HepG2 (cell line): ENCODE results near the gene THADA. TPM values are rescaled to one million over a fixed set of nuclear protein-coding genes. Genes with fewer than 3 reads are reported as not detected.

Source experiments
- AGO2 ChIP-seq: fragments of 200-400 bp; formaldehyde crosslinking; optimal IDR thresholded peaks from 2 replicates; pipeline ENCODE3; 2017; ENCODE audit warnings: mild to moderate bottlenecking, low read depth, low read length, moderate library complexity
- CBX1 ChIP-seq: IDR thresholded peaks from one replicate; pipeline ENCODE4 v1.6.1; 2016; ENCODE audit warnings: antibody characterized with exemption, low read depth
- CREM ChIP-seq, 2 experiments: sonication (generic) in 1 of 2; formaldehyde crosslinking in 1 of 2; IDR thresholded peaks; 2 replicates each; pipeline versions ENCODE4 v1.4.0 to v1.6.1; 2016 to 2020; ENCODE audit warnings: antibody characterized with exemption in 1 of 2, mild to moderate bottlenecking in 1 of 2, missing genetic modification reagents in 1 of 2
- CSRNP2 ChIP-seq: sonication (generic); formaldehyde crosslinking; conservative IDR thresholded peaks from 2 replicates; pipeline ENCODE4 v1.8.0; 2022; ENCODE audit warnings: low read depth, missing genetic modification reagents
- FOXO1 ChIP-seq: sonication (generic); formaldehyde crosslinking; IDR thresholded peaks from 2 replicates; pipeline ENCODE4 v1.4.0; 2020; ENCODE audit warnings: missing genetic modification reagents
- GATAD1 ChIP-seq: IDR thresholded peaks from 2 replicates; pipeline ENCODE4 v1.6.1; 2016; ENCODE audit warnings: missing genetic modification reagents, missing compliant biosample characterization
- NFE2L1 ChIP-seq: sonication (generic); formaldehyde crosslinking; IDR thresholded peaks from 2 replicates; pipeline ENCODE4 v1.4.0; 2020; ENCODE audit warnings: missing genetic modification reagents, mild to moderate bottlenecking, borderline replicate concordance
- NONO ChIP-seq, 2 experiments: fragments of 450-650 bp in 1 of 2; sonication (generic) in 1 of 2; formaldehyde crosslinking in 1 of 2; IDR thresholded peaks in 1 of 2; conservative IDR thresholded peaks in 1 of 2; 2 replicates each; pipeline versions ENCODE4 v1.6.1 to v1.8.0; 2017 to 2022; ENCODE audit warnings: mild to moderate bottlenecking in 1 of 2, missing genetic modification reagents in 1 of 2, moderate library complexity in 1 of 2
- PRPF4 ChIP-seq: fragments of 200-400 bp; formaldehyde crosslinking; IDR thresholded peaks from 2 replicates; pipeline ENCODE4 v1.6.1; 2016; ENCODE audit warnings: low read length, low read depth; ENCODE audit not compliant: poor library complexity, severe bottlenecking
- SP5 ChIP-seq: IDR thresholded peaks from 2 replicates; pipeline ENCODE4 v1.6.1; 2016; ENCODE audit warnings: low read depth, borderline replicate concordance
- TP53 ChIP-seq: sonication (generic); formaldehyde crosslinking; conservative IDR thresholded peaks from 2 replicates; pipeline ENCODE4 v1.4.0; 2020; ENCODE audit warnings: missing genetic modification reagents
- ZBED4 ChIP-seq: sonication (generic); formaldehyde crosslinking; IDR thresholded peaks from 2 replicates; pipeline ENCODE4 v1.4.0; 2020; ENCODE audit warnings: missing genetic modification reagents, borderline replicate concordance
- ZFP41 ChIP-seq: sonication (generic); formaldehyde crosslinking; IDR thresholded peaks from 2 replicates; pipeline ENCODE4 v1.4.0; 2020; ENCODE audit warnings: mild to moderate bottlenecking, missing genetic modification reagents, borderline replicate concordance
- ZFP91 ChIP-seq: sonication (generic); formaldehyde crosslinking; IDR thresholded peaks from 2 replicates; pipeline ENCODE4 v1.9.0; 2022; ENCODE audit warnings: missing genetic modification reagents, mild to moderate bottlenecking, borderline replicate concordance
- ZNF160 ChIP-seq: sonication (generic); formaldehyde crosslinking; IDR thresholded peaks from 2 replicates; pipeline ENCODE4 v1.8.0; 2022; ENCODE audit warnings: mild to moderate bottlenecking, inconsistent platforms, missing genetic modification reagents
- ZNF224 ChIP-seq: sonication (generic); formaldehyde crosslinking; IDR thresholded peaks from 2 replicates; pipeline ENCODE4 v1.5.0; 2020; ENCODE audit warnings: mild to moderate bottlenecking, missing genetic modification reagents
- ZNF230 ChIP-seq: sonication (generic); formaldehyde crosslinking; IDR thresholded peaks from 2 replicates; pipeline ENCODE4 v1.4.0; 2020; ENCODE audit warnings: mild to moderate bottlenecking, missing genetic modification reagents
- ZNF329 ChIP-seq: sonication (generic); formaldehyde crosslinking; IDR thresholded peaks from 2 replicates; pipeline ENCODE4 v1.9.0; 2021; ENCODE audit warnings: low read depth, mild to moderate bottlenecking, missing genetic modification reagents
- ZNF331 ChIP-seq: sonication (generic); formaldehyde crosslinking; IDR thresholded peaks from 2 replicates; pipeline ENCODE4 v1.4.0; 2020; ENCODE audit warnings: missing genetic modification reagents
- ZNF550 ChIP-seq: sonication (generic); formaldehyde crosslinking; IDR thresholded peaks from 2 replicates; pipeline ENCODE4 v1.4.0; 2020; ENCODE audit warnings: mild to moderate bottlenecking, missing genetic modification reagents, borderline replicate concordance
- ZNF614 ChIP-seq: IDR thresholded peaks from 2 replicates; pipeline ENCODE4 v1.6.1; 2018; ENCODE audit warnings: missing biosample characterization, missing genetic modification reagents, inconsistent platforms, borderline replicate concordance
- ZNF644 ChIP-seq: IDR thresholded peaks from 2 replicates; pipeline ENCODE4 v1.6.1; 2016; ENCODE audit warnings: low read depth
- polyA plus RNA-seq, 8 experiments: library from polyadenylated mRNA; depleted of rRNA in 3 of 8; stranded (reverse) in 7 of 8; unstranded in 1 of 8; fragments of >200 nt; fragmentation: Illumina TruSeq in 4 of 8; extraction: Trizol in 4 of 8; gene quantifications; 2 replicates each; pipeline versions ENCODE4 v1.2.1 to v1.2.3, GENCODE V29; 2011 to 2016; ENCODE audit warnings: low read depth in 4 of 8, missing spikeins in 1 of 8, mixed read lengths in 1 of 8; ENCODE audit not compliant: insufficient read depth in 1 of 8
- total RNA-seq, 5 experiments: library from RNA; depleted of rRNA; stranded (reverse); fragments of >200 nt; fragmentation: Illumina TruSeq; extraction: Trizol; gene quantifications; 2 replicates each; pipeline ENCODE4 v1.2.3, GENCODE V29; 2016; ENCODE audit warnings: low read depth in 1 of 5

Gene THADA
- total and polyA plus RNA-seq, 2 of the 13 experiments (the other 11 are each of a cell fraction or from before 2014, with no cell fraction given): 12.7 to 21.7 TPM

GRCh38 chr2:43219383-43220228, 376.2 kb downstream of the THADA start (continued):
- TF ChIP-seq AGO2 (no peak), ZNF644 (CRISPR knock-in tag) (0 out of 2 replicates have a peak, but pooled peaks have one; percentile 6), ZBED4 (no peak; the same call in none of the 2 replicates), ZNF160 (CRISPR knock-in tag) (peak; percentile 66; the same call in 1 of the 2 replicates), ZFP91 (peak; percentile 85), GATAD1 (CRISPR knock-in tag) (peak; percentile 73), CREM (IDR thresholded peaks at IDR 0.05) (peak; percentile 51), CREM (CRISPR knock-in tag; IDR thresholded peaks at IDR 0.05) (0 out of 2 replicates have a peak, but pooled peaks have one; percentile 2), PRPF4 (no peak), ZNF230 (CRISPR knock-in tag) (no peak), CSRNP2 (CRISPR knock-in tag) (no peak), ZNF224 (CRISPR knock-in tag) (0 out of 2 replicates have a peak, but pooled peaks have one; percentile 2), FOXO1 (CRISPR knock-in tag) (peak; percentile 32; the same call in 1 of the 2 replicates), NFE2L1 (CRISPR knock-in tag) (no peak), ZNF550 (CRISPR knock-in tag) (no peak), ZNF329 (CRISPR knock-in tag) (no peak), CBX1 (peak; percentile 63), NONO (IDR thresholded peaks at IDR 0.05) (no peak), NONO (CRISPR knock-in tag; conservative IDR thresholded peaks at IDR 0.05) (peak; percentile 85), ZNF331 (CRISPR knock-in tag) (peak; percentile 56), SP5 (peak; percentile 80), ZFP41 (CRISPR knock-in tag) (peak; percentile 64; the same call in 1 of the 2 replicates), TP53 (0 out of 2 replicates have a peak, but pooled peaks have one; percentile 48), ZNF614 (CRISPR knock-in tag) (no peak)
